GM19240 (cell line): Measurements from ENCODE around the gene HDAC4.

Experiments used
- DNase-seq: peaks from one replicate; pipeline ENCODE4 v3.0.0; 2011; ENCODE audit warnings: low spot score; ENCODE audit not compliant: insufficient read length

Gene HDAC4

GRCh38 chr2:239036819-239037558 lies 363.8 kb downstream of the HDAC4 start:
- no peak for DNase-seq

- no peak for DNase-seq
Measured at GRCh38 chr2:239035997-239036731, 364.7 kb downstream of the HDAC4 start.

- peak; percentile 66 for DNase-seq
Measured at GRCh38 chr2:239035361-239035814, 365.4 kb downstream of the HDAC4 start.

DNA sequence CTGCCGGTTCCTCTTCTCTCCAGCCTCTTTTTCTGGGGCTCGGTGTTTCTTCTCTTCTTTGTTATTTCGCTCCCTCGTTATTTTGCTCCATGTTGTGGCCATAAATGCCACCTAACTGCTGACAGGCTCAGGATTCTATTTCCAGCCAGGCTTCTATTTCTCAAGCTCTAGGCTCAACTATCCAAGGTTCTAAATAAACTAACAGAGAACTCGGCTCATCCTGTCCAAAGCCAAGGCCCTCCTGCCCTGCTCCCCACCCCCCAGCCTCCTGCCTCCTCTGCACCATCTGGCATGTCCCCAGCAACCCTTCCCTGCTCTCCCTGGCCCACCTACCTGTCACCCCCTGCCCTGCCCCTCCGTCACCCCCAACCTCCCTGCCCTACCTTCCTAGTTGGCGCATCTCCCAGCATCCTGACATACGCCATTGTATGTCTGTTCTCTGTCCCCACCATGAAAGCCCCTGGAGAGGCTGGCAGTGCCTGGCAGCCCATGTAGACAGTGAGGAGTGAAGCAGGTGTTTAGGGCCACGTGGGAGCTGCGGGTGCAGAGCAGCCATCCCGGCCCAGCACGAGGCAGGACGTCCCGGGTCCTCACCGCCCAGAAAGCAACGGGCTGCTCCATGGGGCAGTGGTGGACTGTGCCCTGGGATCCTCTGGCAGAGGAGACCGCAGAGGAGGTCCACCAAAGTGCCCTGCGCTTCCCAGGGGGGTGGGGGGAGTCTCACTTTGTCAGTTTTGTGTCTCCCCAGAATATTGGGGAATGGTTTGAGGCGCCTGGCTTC lies 366.1 kb downstream of the HDAC4 start:
- DNase-seq: no peak

DNA sequence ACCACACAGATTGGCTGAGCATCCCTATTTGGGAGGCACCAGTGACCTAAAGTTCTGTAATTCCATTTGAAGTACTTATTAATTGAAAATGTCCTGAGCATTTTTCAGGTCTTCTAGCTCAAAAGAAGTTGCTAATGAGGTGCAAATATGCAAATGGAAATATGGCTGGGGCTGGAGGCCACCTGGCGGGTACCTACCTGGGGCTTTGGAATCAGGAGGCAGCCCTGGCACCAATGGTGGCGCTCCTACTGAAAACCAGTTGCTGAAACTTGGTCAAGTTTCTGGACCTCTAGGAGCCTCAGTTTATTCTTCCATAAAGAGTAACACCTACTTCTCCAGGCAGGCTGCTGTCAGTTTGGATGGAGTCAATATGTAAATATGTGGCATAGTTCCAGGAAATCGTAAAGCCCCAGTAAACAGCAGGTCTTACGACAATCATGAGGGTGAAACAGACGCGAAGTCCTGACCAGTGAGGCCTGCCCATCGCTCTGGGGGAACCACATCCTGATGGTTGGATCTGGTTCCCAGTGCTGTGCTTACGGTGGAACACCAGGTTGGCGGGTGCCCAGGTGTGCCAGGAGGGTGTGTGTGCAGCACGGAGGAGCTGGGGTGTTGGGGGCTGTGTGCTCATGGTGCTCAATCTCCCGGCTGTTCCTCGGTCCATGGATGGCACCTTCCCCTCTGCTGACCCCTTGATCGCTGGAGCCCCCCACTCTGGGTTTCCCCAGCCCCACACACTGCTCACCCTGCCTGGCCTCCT lies 366.8 kb downstream of the HDAC4 start:
- no peak for DNase-seq

DNA sequence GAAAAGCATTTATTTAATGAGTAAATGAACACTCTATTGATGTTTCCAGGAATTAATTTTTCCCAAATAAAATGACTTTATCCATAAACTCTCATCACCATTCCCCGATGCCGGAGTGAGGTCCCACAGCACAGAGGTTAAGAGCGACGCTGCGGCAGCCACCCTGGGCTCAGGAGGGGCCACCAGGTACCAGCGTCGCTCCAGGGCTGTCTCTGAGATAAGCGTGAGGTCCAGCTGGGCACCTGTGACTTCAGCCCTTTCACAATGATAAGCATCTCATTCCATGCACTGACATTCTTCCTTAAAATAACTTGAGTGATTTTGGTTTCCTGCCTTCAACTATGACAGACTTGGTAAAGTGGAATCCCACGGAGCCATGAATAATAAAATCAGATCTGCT lies 370.9 kb downstream of the HDAC4 start:
- DNase-seq: no peak

- no peak for DNase-seq
Measured at GRCh38 chr2:239028253-239028619, 372.6 kb downstream of the HDAC4 start.

DNA sequence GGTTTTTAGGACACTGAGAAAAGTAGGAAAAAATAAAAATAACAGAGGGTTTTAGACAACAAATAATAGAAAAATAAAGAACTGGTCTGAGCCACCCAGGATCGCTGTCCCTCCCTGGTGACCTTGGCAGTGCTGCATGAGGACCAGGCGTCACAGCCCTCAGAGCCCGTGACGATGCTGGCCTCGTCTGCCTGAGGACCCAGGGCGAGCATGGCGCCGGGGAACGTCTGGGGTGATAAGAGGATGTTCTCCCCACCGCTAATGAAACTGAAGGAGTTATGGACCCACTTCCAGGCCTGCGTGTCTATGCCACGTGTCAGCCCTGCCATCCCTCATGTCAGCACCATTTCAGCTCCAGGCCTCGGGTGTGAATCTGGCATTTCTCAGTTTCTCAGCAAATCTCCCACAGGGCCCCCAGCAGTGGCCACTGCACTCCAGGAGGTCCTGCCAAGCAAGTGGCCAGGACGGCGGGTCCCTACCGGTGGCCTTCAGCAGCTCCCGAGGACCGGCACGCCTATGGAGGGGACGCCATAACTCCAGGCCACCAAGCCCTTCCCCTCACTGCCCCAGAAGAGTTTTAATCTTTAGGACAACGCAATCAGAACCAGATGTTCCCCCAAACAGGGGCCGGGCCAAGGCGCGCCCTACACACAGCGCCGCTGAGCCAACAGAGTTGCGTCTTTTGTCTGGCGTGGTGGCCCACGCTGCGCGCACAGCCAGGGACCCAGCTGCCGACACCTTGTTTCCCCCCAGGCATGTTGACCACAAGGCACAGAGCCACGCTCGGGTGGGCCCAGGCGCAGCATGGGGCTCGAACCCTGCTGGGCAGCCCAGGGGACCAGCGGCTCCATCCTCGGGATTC lies 373.2 kb downstream of the HDAC4 start:
- no peak for DNase-seq

- DNase-seq: no peak
Measured at GRCh38 chr2:239026711-239027361, 374.0 kb downstream of the HDAC4 start.

DNA sequence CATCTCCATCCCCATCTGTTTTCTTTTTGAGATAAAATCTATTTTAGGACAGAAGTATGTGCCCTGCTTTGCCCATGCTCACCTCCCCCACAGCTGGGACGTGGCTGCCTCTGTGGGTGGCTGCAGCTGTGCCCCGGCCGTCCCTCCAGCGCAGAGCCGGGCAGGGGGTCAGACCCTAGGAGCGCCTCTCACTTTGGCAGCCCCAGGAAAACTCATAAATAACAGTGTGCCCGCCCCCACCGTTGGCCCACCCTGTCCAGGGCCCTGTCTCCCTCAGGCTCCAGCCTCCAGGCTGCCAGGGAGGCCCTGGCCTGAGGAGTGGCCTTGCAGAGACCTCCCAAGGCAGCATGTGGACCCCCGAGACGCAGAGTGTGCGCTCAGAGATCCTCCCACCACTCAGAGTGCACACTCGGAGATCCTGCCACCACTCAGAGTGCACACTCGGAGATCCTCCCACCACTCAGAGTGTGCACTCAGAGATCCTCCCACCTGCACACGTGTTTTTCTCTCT lies 374.8 kb downstream of the HDAC4 start:
- no peak for DNase-seq

- no peak for DNase-seq
Measured at GRCh38 chr2:239025096-239025801, 375.6 kb downstream of the HDAC4 start.

GRCh38 chr2:239024226-239024625 lies 376.6 kb downstream of the HDAC4 start:
- no peak for DNase-seq

DNA sequence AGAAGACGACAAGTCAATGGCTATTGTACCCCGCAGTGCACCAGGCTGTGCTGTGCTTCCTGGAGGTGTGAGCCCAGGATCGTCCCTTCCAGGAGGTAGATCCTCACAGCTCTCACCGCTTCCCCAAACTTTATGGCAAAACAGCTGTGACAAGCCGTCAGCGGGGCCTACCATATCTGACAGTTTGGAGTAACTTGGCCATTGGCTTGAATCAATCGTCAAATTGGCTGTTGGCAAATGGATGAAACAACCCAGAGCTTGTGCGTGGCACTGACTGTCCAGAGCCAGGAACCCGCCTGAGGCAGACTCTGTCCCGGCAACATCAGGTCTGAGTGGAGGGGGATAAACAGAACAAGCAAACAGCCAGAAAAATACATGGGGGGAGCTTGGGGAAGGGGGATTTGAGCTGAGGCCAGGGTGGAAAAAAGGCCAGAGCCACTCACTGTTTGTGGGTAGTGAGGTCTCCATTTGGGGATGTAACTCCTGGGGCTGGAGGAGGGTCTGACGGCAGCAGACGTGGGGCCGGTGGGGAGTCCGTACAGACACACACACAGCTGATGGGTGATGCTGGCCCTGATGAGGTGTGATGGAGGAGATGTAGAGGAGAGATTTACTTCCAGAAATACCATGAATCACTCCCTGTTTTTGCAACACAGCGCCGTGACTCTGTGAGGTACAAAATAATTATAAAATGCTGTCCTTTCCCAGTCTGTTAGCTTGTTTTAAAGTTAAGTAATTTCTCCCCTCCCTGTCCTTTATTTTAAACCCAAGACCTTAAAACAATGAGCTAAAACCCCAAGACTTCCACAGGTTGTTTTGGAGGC lies 378.2 kb downstream of the HDAC4 start:
- no peak for DNase-seq

DNA sequence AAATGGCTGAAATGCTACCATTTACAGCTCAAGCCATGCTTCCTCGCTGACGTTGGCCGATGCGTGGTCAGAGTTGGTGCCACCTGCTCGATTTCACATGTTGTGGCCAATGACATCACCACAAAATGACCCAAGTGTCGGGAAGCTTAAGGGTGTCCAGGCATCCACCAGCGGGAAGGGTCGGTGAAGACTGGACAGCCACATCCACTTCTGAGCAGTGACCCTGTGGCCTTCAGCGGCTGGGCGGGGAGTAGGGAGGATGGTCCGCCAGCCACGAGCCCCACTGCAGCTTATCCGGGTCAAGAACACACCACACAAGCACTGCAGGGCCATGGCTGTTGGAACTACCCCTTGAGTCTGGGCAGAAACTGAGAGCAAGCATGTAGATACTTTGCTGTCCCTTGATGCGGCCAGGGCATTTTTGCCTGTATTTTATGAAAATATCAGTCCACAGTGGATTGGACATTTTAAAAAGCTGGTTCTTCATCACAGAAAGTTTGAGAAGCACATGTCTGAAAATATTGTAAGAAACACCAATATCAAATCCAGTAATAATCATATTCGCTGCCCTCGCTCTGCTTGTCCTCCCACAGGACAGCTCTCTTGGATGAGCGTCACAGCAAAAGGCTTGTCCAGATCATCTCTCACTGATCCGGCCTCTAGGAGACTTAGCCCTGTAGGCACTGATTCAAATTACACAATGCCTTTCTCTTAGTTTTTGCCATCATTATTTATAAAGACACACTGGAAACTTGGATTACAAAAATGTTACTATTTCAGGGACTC lies 379.0 kb downstream of the HDAC4 start:
- no peak for DNase-seq

- no peak for DNase-seq
Measured at GRCh38 chr2:239021224-239021623, 379.6 kb downstream of the HDAC4 start.

DNA sequence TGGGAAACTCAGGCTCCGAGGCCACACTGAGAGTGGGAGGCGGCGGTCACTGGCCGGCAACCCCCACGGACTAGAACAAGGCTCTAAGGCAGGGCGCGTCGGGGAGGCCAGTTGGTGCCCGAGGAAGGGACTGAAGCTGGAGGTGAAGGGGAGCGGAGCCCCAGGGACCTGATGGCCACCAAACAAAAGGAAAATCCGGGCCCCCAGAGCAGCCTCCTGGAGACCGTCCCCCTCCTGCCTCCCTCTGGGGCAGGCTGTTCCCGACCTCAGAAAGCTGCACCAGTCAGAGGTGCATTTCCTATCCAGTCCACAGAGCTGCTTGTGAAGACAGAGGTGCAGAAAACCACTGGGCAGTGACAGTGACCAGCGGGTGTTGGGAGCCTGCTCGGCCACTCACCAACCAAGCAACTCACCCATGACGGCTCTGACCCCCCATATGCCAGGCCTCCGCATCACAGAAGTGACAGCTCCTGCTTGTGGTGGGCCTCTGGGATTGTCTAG lies 380.2 kb downstream of the HDAC4 start:
- no peak for DNase-seq

- DNase-seq: no peak
Measured at GRCh38 chr2:239019183-239019581, 381.6 kb downstream of the HDAC4 start.
